ENCODE data around the gene AHRR.

Gene AHRR

GRCh38 chr5:420632-421286 is 99.2 kb downstream of the AHRR start:
- Histone ChIP-seq H3K36me3 (ENCODE audit: control insufficient read depth in 5 of 5, insufficient read depth in 5 of 5, low read length in 5 of 5) (no peaks in the 10 kb centered on the region), H3K4me1 (ENCODE audit: control insufficient read depth in 5 of 5, insufficient read depth in 5 of 5, low read length in 5 of 5) (peaks cover 0 to 9% (median 0%) of the 10 kb centered on the region in 5 donors), H3K4me3 (ENCODE audit: low read depth in 1 of 5, low read length in 5 of 5) (no peak overlapping the region), H3K27me3 (ENCODE audit: control insufficient read depth in 5 of 5, insufficient read depth in 4 of 5, low read length in 5 of 5) (peaks cover 0 to 5% (median 0%) of the 10 kb centered on the region in 5 donors), H3K9ac (ENCODE audit: low read length in 5 of 5) (no peak overlapping the region), H3K9me3 (ENCODE audit: control insufficient read depth in 5 of 5, low read length in 5 of 5) (no peaks in the 10 kb centered on the region), H3K27ac (ENCODE audit: low read depth, low read length) (no peak overlapping the region)

GRCh38 chr5:421287-421880 is 99.9 kb downstream of the AHRR start:
- H3K36me3 ChIP-seq (ENCODE audit: control insufficient read depth in 5 of 5, insufficient read depth in 5 of 5, low read length in 5 of 5), result no peaks in the 10 kb centered on the region
- no peak overlapping the region for H3K27ac ChIP-seq (ENCODE audit: low read depth, low read length)
- peaks cover 0 to 5% (median 0%) of the 10 kb centered on the region in 5 donors for H3K4me1 ChIP-seq (ENCODE audit: control insufficient read depth in 5 of 5, insufficient read depth in 5 of 5, low read length in 5 of 5)
- H3K9me3 ChIP-seq (ENCODE audit: control insufficient read depth in 5 of 5, low read length in 5 of 5), result no peaks in the 10 kb centered on the region
- peaks cover 0 to 5% (median 0%) of the 10 kb centered on the region in 5 donors for H3K27me3 ChIP-seq (ENCODE audit: control insufficient read depth in 5 of 5, insufficient read depth in 4 of 5, low read length in 5 of 5)
- no peak overlapping the region for H3K4me3 ChIP-seq (ENCODE audit: low read depth in 1 of 5, low read length in 5 of 5)
- H3K9ac ChIP-seq (ENCODE audit: low read length in 5 of 5), result no peak overlapping the region

- Histone ChIP-seq H3K4me3 (ENCODE audit: low read depth in 1 of 5, low read length in 5 of 5) (no peak overlapping the region), H3K27me3 (ENCODE audit: control insufficient read depth in 5 of 5, insufficient read depth in 4 of 5, low read length in 5 of 5) (peaks cover 0 to 5% (median 0%) of the 10 kb centered on the region in 5 donors), H3K36me3 (ENCODE audit: control insufficient read depth in 5 of 5, insufficient read depth in 5 of 5, low read length in 5 of 5) (no peaks in the 10 kb centered on the region), H3K9me3 (ENCODE audit: control insufficient read depth in 5 of 5, low read length in 5 of 5) (no peaks in the 10 kb centered on the region), H3K27ac (ENCODE audit: low read depth, low read length) (no peak overlapping the region), H3K9ac (ENCODE audit: low read length in 5 of 5) (no peak overlapping the region), H3K4me1 (ENCODE audit: control insufficient read depth in 5 of 5, insufficient read depth in 5 of 5, low read length in 5 of 5) (peaks cover 0 to 5% (median 0%) of the 10 kb centered on the region in 5 donors)
Observed at GRCh38 chr5:421901-422300, 100.4 kb downstream of the AHRR start.

- no peak overlapping the region for H3K9ac ChIP-seq (ENCODE audit: low read length in 5 of 5)
- peaks cover 0 to 5% (median 0%) of the 10 kb centered on the region in 5 donors for H3K4me1 ChIP-seq (ENCODE audit: control insufficient read depth in 5 of 5, insufficient read depth in 5 of 5, low read length in 5 of 5)
- no peaks in the 10 kb centered on the region for H3K9me3 ChIP-seq (ENCODE audit: control insufficient read depth in 5 of 5, low read length in 5 of 5)
- H3K36me3 ChIP-seq (ENCODE audit: control insufficient read depth in 5 of 5, insufficient read depth in 5 of 5, low read length in 5 of 5), result no peaks in the 10 kb centered on the region
- H3K27me3 ChIP-seq (ENCODE audit: control insufficient read depth in 5 of 5, insufficient read depth in 4 of 5, low read length in 5 of 5), result peaks cover 0 to 5% (median 0%) of the 10 kb centered on the region in 5 donors
- no peak overlapping the region for H3K27ac ChIP-seq (ENCODE audit: low read depth, low read length)
- no peak overlapping the region for H3K4me3 ChIP-seq (ENCODE audit: low read depth in 1 of 5, low read length in 5 of 5)
Observed at GRCh38 chr5:422323-423232, 101.1 kb downstream of the AHRR start.

GRCh38 chr5:423233-423565 is 101.7 kb downstream of the AHRR start:
- H3K36me3 ChIP-seq (ENCODE audit: control insufficient read depth in 5 of 5, insufficient read depth in 5 of 5, low read length in 5 of 5), result no peaks in the 10 kb centered on the region

GRCh38 chr5:423626-424261 is 102.2 kb downstream of the AHRR start:
- H3K27ac ChIP-seq (ENCODE audit: low read depth, low read length), result no peak overlapping the region
- no peaks in the 10 kb centered on the region for H3K9me3 ChIP-seq (ENCODE audit: control insufficient read depth in 5 of 5, low read length in 5 of 5)
- H3K27me3 ChIP-seq (ENCODE audit: control insufficient read depth in 5 of 5, insufficient read depth in 4 of 5, low read length in 5 of 5), result peaks cover 0 to 5% (median 0%) of the 10 kb centered on the region in 5 donors
- H3K9ac ChIP-seq (ENCODE audit: low read length in 5 of 5), result no peak overlapping the region
- no peak overlapping the region for H3K4me3 ChIP-seq (ENCODE audit: low read depth in 1 of 5, low read length in 5 of 5)
- H3K4me1 ChIP-seq (ENCODE audit: control insufficient read depth in 5 of 5, insufficient read depth in 5 of 5, low read length in 5 of 5), result peaks cover 0 to 5% (median 0%) of the 10 kb centered on the region in 5 donors
- H3K36me3 ChIP-seq (ENCODE audit: control insufficient read depth in 5 of 5, insufficient read depth in 5 of 5, low read length in 5 of 5), result no peaks in the 10 kb centered on the region

More at GRCh38 chr5:423233-423565, 101.7 kb downstream of the AHRR start:
- H3K9me3 ChIP-seq (ENCODE audit: control insufficient read depth in 5 of 5, low read length in 5 of 5), result no peaks in the 10 kb centered on the region
- H3K27me3 ChIP-seq (ENCODE audit: control insufficient read depth in 5 of 5, insufficient read depth in 4 of 5, low read length in 5 of 5), result peaks cover 0 to 5% (median 0%) of the 10 kb centered on the region in 5 donors
- H3K4me3 ChIP-seq (ENCODE audit: low read depth in 1 of 5, low read length in 5 of 5), result no peak overlapping the region
- H3K27ac ChIP-seq (ENCODE audit: low read depth, low read length), result no peak overlapping the region
- no peak overlapping the region for H3K9ac ChIP-seq (ENCODE audit: low read length in 5 of 5)
- peaks cover 0 to 5% (median 0%) of the 10 kb centered on the region in 5 donors for H3K4me1 ChIP-seq (ENCODE audit: control insufficient read depth in 5 of 5, insufficient read depth in 5 of 5, low read length in 5 of 5)

GRCh38 chr5:424301-425110 is 103.0 kb downstream of the AHRR start:
- no peak overlapping the region for H3K27ac ChIP-seq (ENCODE audit: low read depth, low read length)

GRCh38 chr5:425714-426113 is 104.2 kb downstream of the AHRR start:
- no peak overlapping the region for H3K4me3 ChIP-seq (ENCODE audit: low read depth in 1 of 5, low read length in 5 of 5)
- no peak overlapping the region for H3K9ac ChIP-seq (ENCODE audit: low read length in 5 of 5)
- no peaks in the 10 kb centered on the region for H3K36me3 ChIP-seq (ENCODE audit: control insufficient read depth in 5 of 5, insufficient read depth in 5 of 5, low read length in 5 of 5)
- peaks cover 0 to 15% (median 9%) of the 10 kb centered on the region in 5 donors for H3K4me1 ChIP-seq (ENCODE audit: control insufficient read depth in 5 of 5, insufficient read depth in 5 of 5, low read length in 5 of 5)
- peaks cover 0 to 9% (median 3%) of the 10 kb centered on the region in 5 donors for H3K27me3 ChIP-seq (ENCODE audit: control insufficient read depth in 5 of 5, insufficient read depth in 4 of 5, low read length in 5 of 5)
- H3K9me3 ChIP-seq (ENCODE audit: control insufficient read depth in 5 of 5, low read length in 5 of 5), result no peaks in the 10 kb centered on the region
- no peak overlapping the region for H3K27ac ChIP-seq (ENCODE audit: low read depth, low read length)

More at GRCh38 chr5:424301-425110, 103.0 kb downstream of the AHRR start:
- peaks cover 0 to 5% (median 0%) of the 10 kb centered on the region in 5 donors for H3K27me3 ChIP-seq (ENCODE audit: control insufficient read depth in 5 of 5, insufficient read depth in 4 of 5, low read length in 5 of 5)
- H3K36me3 ChIP-seq (ENCODE audit: control insufficient read depth in 5 of 5, insufficient read depth in 5 of 5, low read length in 5 of 5), result no peaks in the 10 kb centered on the region
- no peaks in the 10 kb centered on the region for H3K9me3 ChIP-seq (ENCODE audit: control insufficient read depth in 5 of 5, low read length in 5 of 5)
- H3K4me3 ChIP-seq (ENCODE audit: low read depth in 1 of 5, low read length in 5 of 5), result no peak overlapping the region
- H3K4me1 ChIP-seq (ENCODE audit: control insufficient read depth in 5 of 5, insufficient read depth in 5 of 5, low read length in 5 of 5), result peaks cover 0 to 9% (median 3%) of the 10 kb centered on the region in 5 donors
- no peak overlapping the region for H3K9ac ChIP-seq (ENCODE audit: low read length in 5 of 5)

- Histone ChIP-seq H3K36me3 (ENCODE audit: control insufficient read depth in 5 of 5, insufficient read depth in 5 of 5, low read length in 5 of 5) (no peaks in the 10 kb centered on the region), H3K4me1 (ENCODE audit: control insufficient read depth in 5 of 5, insufficient read depth in 5 of 5, low read length in 5 of 5) (peaks cover 0 to 15% (median 9%) of the 10 kb centered on the region in 5 donors), H3K27ac (ENCODE audit: low read depth, low read length) (no peak overlapping the region), H3K9me3 (ENCODE audit: control insufficient read depth in 5 of 5, low read length in 5 of 5) (no peaks in the 10 kb centered on the region), H3K27me3 (ENCODE audit: control insufficient read depth in 5 of 5, insufficient read depth in 4 of 5, low read length in 5 of 5) (peaks cover 3 to 14% (median 8%) of the 10 kb centered on the region in 5 donors), H3K9ac (ENCODE audit: low read length in 5 of 5) (no peak overlapping the region), H3K4me3 (ENCODE audit: low read depth in 1 of 5, low read length in 5 of 5) (no peak overlapping the region)
Observed at GRCh38 chr5:426392-426976, 105.0 kb downstream of the AHRR start.

Measured in subcutaneous abdominal adipose tissue (tissue), 5 donors.